ENCODE data around the gene GCSAM.

DNA sequence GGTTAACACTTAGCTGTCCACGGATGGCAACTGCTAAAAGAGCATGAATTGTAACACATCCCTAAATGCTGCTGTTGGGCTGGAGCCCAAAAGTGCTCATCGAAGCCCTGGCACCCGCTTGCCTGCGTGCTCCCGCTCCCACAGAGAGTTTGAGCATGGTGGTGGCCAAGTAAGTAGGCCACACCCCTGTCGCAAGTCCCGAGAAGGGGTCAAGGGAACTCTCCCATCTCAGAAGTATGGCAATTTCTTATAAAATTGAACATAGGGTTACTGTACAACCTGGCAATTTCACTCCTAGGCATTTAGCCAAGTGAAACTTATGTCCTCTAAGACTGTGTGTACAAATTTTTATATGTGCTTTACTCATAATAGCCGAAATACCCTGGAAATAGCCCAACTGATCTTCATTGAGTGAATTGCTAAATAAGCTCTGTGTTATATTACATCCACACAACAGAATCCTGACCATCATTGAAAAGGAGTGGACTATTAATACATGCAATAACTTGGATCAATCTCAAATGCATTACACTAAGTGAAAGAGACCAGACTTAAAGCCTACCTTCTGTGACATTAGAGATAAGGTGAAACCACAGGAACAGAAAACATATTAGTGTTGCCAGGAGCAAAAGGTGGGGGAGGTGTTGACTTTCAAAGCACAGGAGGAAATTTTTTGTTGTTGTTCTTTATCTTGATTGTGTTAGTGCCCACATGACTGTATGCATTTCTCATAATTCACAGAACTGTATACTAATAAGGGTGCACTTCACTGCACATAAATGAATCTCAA, 1.5 kb upstream of the GCSAM start:
- TF ChIP-seq, protein P1, sequence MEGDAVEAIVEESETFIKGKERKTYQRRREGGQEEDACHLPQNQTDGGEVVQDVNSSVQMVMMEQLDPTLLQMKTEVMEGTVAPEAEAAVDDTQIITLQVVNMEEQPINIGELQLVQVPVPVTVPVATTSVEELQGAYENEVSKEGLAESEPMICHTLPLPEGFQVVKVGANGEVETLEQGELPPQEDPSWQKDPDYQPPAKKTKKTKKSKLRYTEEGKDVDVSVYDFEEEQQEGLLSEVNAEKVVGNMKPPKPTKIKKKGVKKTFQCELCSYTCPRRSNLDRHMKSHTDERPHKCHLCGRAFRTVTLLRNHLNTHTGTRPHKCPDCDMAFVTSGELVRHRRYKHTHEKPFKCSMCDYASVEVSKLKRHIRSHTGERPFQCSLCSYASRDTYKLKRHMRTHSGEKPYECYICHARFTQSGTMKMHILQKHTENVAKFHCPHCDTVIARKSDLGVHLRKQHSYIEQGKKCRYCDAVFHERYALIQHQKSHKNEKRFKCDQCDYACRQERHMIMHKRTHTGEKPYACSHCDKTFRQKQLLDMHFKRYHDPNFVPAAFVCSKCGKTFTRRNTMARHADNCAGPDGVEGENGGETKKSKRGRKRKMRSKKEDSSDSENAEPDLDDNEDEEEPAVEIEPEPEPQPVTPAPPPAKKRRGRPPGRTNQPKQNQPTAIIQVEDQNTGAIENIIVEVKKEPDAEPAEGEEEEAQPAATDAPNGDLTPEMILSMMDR (IDR thresholded peaks at IDR 0.05) = no peak
- TF ChIP-seq POLR2A (IDR thresholded peaks at IDR 0.05) = no peak

Measured in body of pancreas (tissue), 4 donors.